Liver (tissue), 9 donors: ENCODE measurements around the gene RASGRP4. TPM values are rescaled to one million over a fixed set of nuclear protein-coding genes. Genes with fewer than 3 reads are reported as not detected.

Experiments used
- DNase-seq: peaks from one replicate; pipeline ENCODE4 v3.0.0-alpha.2; 2017; ENCODE audit warnings: low spot score
- H3K27ac ChIP-seq, 2 donors: one replicate each; pipeline ENCODE4 v1.7.0; 2013; ENCODE audit warnings: inconsistent platforms in 2 of 2, low read length in 2 of 2, control low read depth in 1 of 2, low read depth in 1 of 2, mild to moderate bottlenecking in 1 of 2
- H3K27me3 ChIP-seq, 4 donors: one replicate each; pipeline versions ENCODE4 v1.6.1 to v1.7.0; 2013; ENCODE audit warnings: low read length in 3 of 4, inconsistent platforms in 1 of 4, mild to moderate bottlenecking in 1 of 4, moderate library complexity in 1 of 4; ENCODE audit not compliant: control insufficient read depth in 4 of 4, insufficient read depth in 4 of 4
- H3K36me3 ChIP-seq, 4 donors: one replicate each; pipeline versions ENCODE4 v1.6.1 to v1.7.0; 2013; ENCODE audit warnings: low read length in 3 of 4, mild to moderate bottlenecking in 3 of 4, low read depth in 1 of 4, moderate library complexity in 1 of 4; ENCODE audit not compliant: control insufficient read depth in 4 of 4, insufficient read depth in 3 of 4
- H3K4me1 ChIP-seq, 4 donors: one replicate each; pipeline versions ENCODE4 v1.6.1 to v1.7.0; 2013; ENCODE audit warnings: low read length in 3 of 4, mild to moderate bottlenecking in 3 of 4, moderate library complexity in 1 of 4; ENCODE audit not compliant: control insufficient read depth in 4 of 4, insufficient read depth in 4 of 4
- H3K4me3 ChIP-seq, 3 donors: one replicate each; pipeline versions ENCODE4 v1.6.1 to v1.7.0; 2013; ENCODE audit warnings: low read length in 3 of 3, control low read depth in 1 of 3, low read depth in 1 of 3, mild to moderate bottlenecking in 1 of 3
- H3K9ac ChIP-seq, 2 donors: one replicate each; pipeline ENCODE4 v1.7.0; 2013; ENCODE audit warnings: low read length in 2 of 2, mild to moderate bottlenecking in 2 of 2, moderate library complexity in 2 of 2, control low read depth in 1 of 2, low read depth in 1 of 2
- H3K9me3 ChIP-seq, 4 donors: one replicate each; pipeline versions ENCODE4 v1.6.1 to v1.7.0; 2013; ENCODE audit warnings: low read length in 3 of 4; ENCODE audit not compliant: control insufficient read depth in 4 of 4
- ATF3 ChIP-seq: IDR thresholded peaks from 2 replicates; pipeline ENCODE4 v1.6.1; 2016; ENCODE audit warnings: antibody characterized with exemption
- CTCF ChIP-seq: fragments of 150-350 bp; IDR thresholded peaks from 2 replicates; pipeline ENCODE4 v1.5.1; 2017; ENCODE audit warnings: improper control_type of control experiment, low read depth, low read length; ENCODE audit not compliant: missing input control
- EGR1 ChIP-seq, 2 donors: IDR thresholded peaks; 2 replicates each; pipeline ENCODE4 v1.6.1; 2016 to 2018; ENCODE audit warnings: antibody characterized with exemption in 2 of 2, low read depth in 2 of 2
- FOXA1 ChIP-seq: IDR thresholded peaks from 2 replicates; pipeline ENCODE4 v1.6.1; 2016; ENCODE audit warnings: antibody characterized with exemption
- FOXA2 ChIP-seq: IDR thresholded peaks from 2 replicates; pipeline ENCODE4 v1.6.1; 2016; ENCODE audit warnings: antibody characterized with exemption
- GABPA ChIP-seq, 2 donors: IDR thresholded peaks in 1 of 2; conservative IDR thresholded peaks in 1 of 2; 2 replicates each; pipeline ENCODE4 v1.6.1; 2016; ENCODE audit warnings: antibody characterized with exemption in 2 of 2, mild to moderate bottlenecking in 1 of 2, moderate library complexity in 1 of 2
- HNF4A ChIP-seq, 2 donors: conservative IDR thresholded peaks; 2 replicates each; pipeline ENCODE4 v1.6.1; 2016; ENCODE audit warnings: antibody characterized with exemption in 2 of 2, mild to moderate bottlenecking in 2 of 2
- HNF4G ChIP-seq: IDR thresholded peaks from 2 replicates; pipeline ENCODE4 v1.6.1; 2016; ENCODE audit warnings: antibody characterized with exemption
- JUND ChIP-seq, 2 donors: IDR thresholded peaks; 2 replicates each; pipeline ENCODE4 v1.6.1; 2016; ENCODE audit warnings: antibody characterized with exemption in 2 of 2
- MAX ChIP-seq: IDR thresholded peaks from 2 replicates; pipeline ENCODE4 v1.6.1; 2016; ENCODE audit warnings: antibody characterized with exemption
- NR2F2 ChIP-seq: IDR thresholded peaks from 2 replicates; pipeline ENCODE4 v1.6.1; 2016; ENCODE audit warnings: antibody characterized with exemption
- RAD21 ChIP-seq, 2 donors: IDR thresholded peaks; 2 replicates each; pipeline ENCODE4 v1.6.1; 2016; ENCODE audit warnings: antibody characterized with exemption in 2 of 2, mild to moderate bottlenecking in 2 of 2
- REST ChIP-seq: IDR thresholded peaks from 2 replicates; pipeline ENCODE4 v1.6.1; 2016; ENCODE audit warnings: antibody characterized with exemption, mild to moderate bottlenecking
- RXRA ChIP-seq, 2 donors: IDR thresholded peaks; 2 replicates each; pipeline ENCODE4 v1.6.1; 2017 to 2018; ENCODE audit warnings: antibody characterized with exemption in 2 of 2, mild to moderate bottlenecking in 1 of 2
- SP1 ChIP-seq: IDR thresholded peaks from 2 replicates; pipeline ENCODE4 v1.6.1; 2018; ENCODE audit warnings: antibody characterized with exemption, mild to moderate bottlenecking
- TAF1 ChIP-seq: conservative IDR thresholded peaks from 2 replicates; pipeline ENCODE4 v1.6.1; 2016; ENCODE audit warnings: antibody characterized with exemption, mild to moderate bottlenecking
- YY1 ChIP-seq: IDR thresholded peaks from 2 replicates; pipeline ENCODE4 v1.6.1; 2016; ENCODE audit warnings: antibody characterized with exemption, mild to moderate bottlenecking
- ZBTB33 ChIP-seq: IDR thresholded peaks from 2 replicates; pipeline ENCODE4 v1.6.1; 2016; ENCODE audit warnings: antibody characterized with exemption
- WGBS: extraction: QIAGEN DNeasy Blood & Tissue Kit; methylation state at CpG from one replicate; pipeline ENCODE4 v1.1.7; 2013; 5-methylcytosine and 5-hydroxymethylcytosine counted together
- polyA plus RNA-seq, 2 donors: library from polyadenylated mRNA; stranded (reverse) in 1 of 2; unstranded in 1 of 2; fragments of 200-250 nt in 1 of 2; fragments of >200 nt in 1 of 2; fragmentation: Nextera tagmentation in 1 of 2; extraction: Ambion mirVana in 1 of 2; gene quantifications; one replicate each; pipeline versions ENCODE4 v1.2.1 to v1.2.3, GENCODE V29; 2013 to 2015
- total RNA-seq, 2 donors: library from RNA; depleted of rRNA; stranded (reverse); fragments of >200 nt; gene quantifications; one replicate each; pipeline ENCODE4 v1.2.3, GENCODE V29; 2014
- donor health status: healthy.
- donor health status: healthy.
- donor health status: healthy.
- donor health status: healthy.
- donor health status: healthy.

Gene RASGRP4
- total and polyA plus RNA-seq, 4 donors: 0.60 to 2.4 (median 1.6) TPM

- Histone ChIP-seq H3K4me1 (peaks cover 7 to 23% (median 16%) of the 10 kb centered on the region in 4 donors), H3K36me3 (peaks cover 9 to 49% (median 31%) of the 10 kb centered on the region in 4 donors), H3K27ac (no peak overlapping the region), H3K9ac (no peak overlapping the region), H3K27me3 (no peaks in the 10 kb centered on the region), H3K9me3 (no peaks in the 10 kb centered on the region), H3K4me3 (no peak overlapping the region)
- 94% methylated on average over 2 of the region's 2 CpGs for WGBS
- TF ChIP-seq JUND (IDR thresholded peaks at IDR 0.05) (no peak), HNF4A (conservative IDR thresholded peaks at IDR 0.05) (no peak), TAF1 (no peak), GABPA (IDR thresholded peaks at IDR 0.05 in 1 of 2, conservative IDR thresholded peaks at IDR 0.05 in 1 of 2) (no peak), YY1 (no peak), FOXA1 (no peak), CTCF (no peak), HNF4G (no peak), RAD21 (IDR thresholded peaks at IDR 0.05) (no peak), ATF3 (no peak), SP1 (no peak), MAX (no peak), FOXA2 (no peak), RXRA (IDR thresholded peaks at IDR 0.05) (no peak), ZBTB33 (no peak), NR2F2 (no peak), EGR1 (IDR thresholded peaks at IDR 0.05; ENCODE audit: low read depth in 2 of 2) (no peak), REST (no peak)
- no peak for DNase-seq
Measured at GRCh38 chr19:38383743-38384142, 42.3 kb downstream of the RASGRP4 start.
